Neural crest cell (in vitro differentiated cells): Measurements from ENCODE around the gene SLC17A5. TPM values are rescaled to one million over a fixed set of nuclear protein-coding genes. Genes with fewer than 3 reads are reported as not detected.
A peak's percentile ranks its signal among the peaks of the same experiment; 100 is the strongest.

Source experiments
- DNase-seq: peaks from one replicate; pipeline ENCODE4 v3.0.0; 2021; ENCODE audit warnings: low read depth, mixed read lengths, low spot score
- H3K27ac Mint-ChIP-seq: one replicate; pipeline ENCODE4 v1.8.0; 2021; ENCODE audit warnings: mild to moderate bottlenecking, mixed read lengths; ENCODE audit not compliant: unreplicated experiment
- H3K27me3 Mint-ChIP-seq: 2 replicates; pipeline ENCODE4 v1.8.0; 2021; ENCODE audit warnings: low read depth, mild to moderate bottlenecking, mixed read lengths
- H3K36me3 Mint-ChIP-seq: 2 replicates; pipeline ENCODE4 v1.8.0; 2021; ENCODE audit warnings: low read depth, mild to moderate bottlenecking, mixed read lengths
- H3K4me1 Mint-ChIP-seq: 2 replicates; pipeline ENCODE4 v1.8.0; 2021; ENCODE audit warnings: mixed read lengths
- H3K4me3 Mint-ChIP-seq: one replicate; pipeline ENCODE4 v1.8.0; 2021; ENCODE audit warnings: mild to moderate bottlenecking, mixed read lengths
- H3K9me3 Mint-ChIP-seq: 2 replicates; pipeline ENCODE4 v1.8.0; 2021; ENCODE audit warnings: mixed read lengths
- total RNA-seq: library from RNA; stranded (reverse); gene quantifications from 2 replicates; pipeline ENCODE4 v1.2.1, GENCODE V29; 2021
- TF ChIP-seq, protein P1 (sequence below): fragments of 200-600 bp; sonication (generic); conservative IDR thresholded peaks from 2 replicates; pipeline ENCODE4 v1.5.0; 2021; ENCODE audit warnings: antibody characterized with exemption, mild to moderate bottlenecking

Gene SLC17A5
- total RNA-seq, 1 donor from 2014 or later: 10.8 TPM

DNA sequence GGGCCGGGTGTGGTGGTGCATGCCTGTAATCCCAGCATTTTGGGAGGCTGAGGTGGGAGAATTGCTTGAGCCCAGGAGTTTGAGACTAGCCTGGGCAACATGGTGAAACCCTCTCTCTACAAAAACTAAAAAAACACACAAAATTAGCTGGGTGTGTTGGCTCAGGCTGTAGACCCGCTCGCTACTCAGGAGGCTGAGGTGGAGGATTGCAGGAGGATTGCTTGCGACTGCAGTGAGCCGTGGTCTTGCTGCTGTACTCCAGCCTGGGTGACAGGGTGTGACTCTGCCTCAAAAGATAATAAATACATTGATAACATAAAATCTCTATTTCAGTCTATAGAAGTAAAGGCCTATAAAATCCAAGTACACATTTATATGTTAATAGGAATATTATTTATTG, 49.3 kb downstream of the SLC17A5 start:
- TF ChIP-seq, protein P1, sequence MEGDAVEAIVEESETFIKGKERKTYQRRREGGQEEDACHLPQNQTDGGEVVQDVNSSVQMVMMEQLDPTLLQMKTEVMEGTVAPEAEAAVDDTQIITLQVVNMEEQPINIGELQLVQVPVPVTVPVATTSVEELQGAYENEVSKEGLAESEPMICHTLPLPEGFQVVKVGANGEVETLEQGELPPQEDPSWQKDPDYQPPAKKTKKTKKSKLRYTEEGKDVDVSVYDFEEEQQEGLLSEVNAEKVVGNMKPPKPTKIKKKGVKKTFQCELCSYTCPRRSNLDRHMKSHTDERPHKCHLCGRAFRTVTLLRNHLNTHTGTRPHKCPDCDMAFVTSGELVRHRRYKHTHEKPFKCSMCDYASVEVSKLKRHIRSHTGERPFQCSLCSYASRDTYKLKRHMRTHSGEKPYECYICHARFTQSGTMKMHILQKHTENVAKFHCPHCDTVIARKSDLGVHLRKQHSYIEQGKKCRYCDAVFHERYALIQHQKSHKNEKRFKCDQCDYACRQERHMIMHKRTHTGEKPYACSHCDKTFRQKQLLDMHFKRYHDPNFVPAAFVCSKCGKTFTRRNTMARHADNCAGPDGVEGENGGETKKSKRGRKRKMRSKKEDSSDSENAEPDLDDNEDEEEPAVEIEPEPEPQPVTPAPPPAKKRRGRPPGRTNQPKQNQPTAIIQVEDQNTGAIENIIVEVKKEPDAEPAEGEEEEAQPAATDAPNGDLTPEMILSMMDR: no peak
- Mint-ChIP-seq H3K36me3 (peaks cover 8% of the 10 kb centered on the region), H3K27ac (no peak overlapping the region), H3K4me3 (no peak overlapping the region), H3K9me3 (no peaks in the 10 kb centered on the region), H3K27me3 (no peaks in the 10 kb centered on the region), H3K4me1 (no peaks in the 10 kb centered on the region)
- no peak for DNase-seq

DNA sequence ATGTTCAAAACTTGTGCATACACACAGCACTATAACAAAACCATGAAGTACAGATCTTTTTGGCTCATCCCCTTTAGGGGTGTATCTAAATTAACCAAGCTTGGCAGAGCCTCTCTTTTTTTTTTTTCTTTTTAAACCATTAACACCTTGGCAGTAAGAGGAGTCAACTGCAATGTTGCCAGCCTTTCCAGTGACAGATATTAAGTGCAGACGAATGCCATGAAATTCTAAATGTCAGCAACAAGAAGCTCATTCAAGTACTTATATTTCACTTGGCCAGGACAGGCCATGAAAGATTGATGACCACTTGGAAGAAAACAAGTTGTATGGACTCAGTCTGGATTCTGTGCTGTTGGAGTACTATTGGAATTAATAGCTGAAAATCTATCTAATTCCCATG, 49.8 kb downstream of the SLC17A5 start:
- Mint-ChIP-seq H3K27ac (no peak overlapping the region), H3K36me3 (peaks cover 8% of the 10 kb centered on the region), H3K4me1 (no peaks in the 10 kb centered on the region), H3K27me3 (no peaks in the 10 kb centered on the region), H3K9me3 (no peaks in the 10 kb centered on the region), H3K4me3 (no peak overlapping the region)
- TF ChIP-seq, protein P1: no peak
- DNase-seq: no peak

DNA sequence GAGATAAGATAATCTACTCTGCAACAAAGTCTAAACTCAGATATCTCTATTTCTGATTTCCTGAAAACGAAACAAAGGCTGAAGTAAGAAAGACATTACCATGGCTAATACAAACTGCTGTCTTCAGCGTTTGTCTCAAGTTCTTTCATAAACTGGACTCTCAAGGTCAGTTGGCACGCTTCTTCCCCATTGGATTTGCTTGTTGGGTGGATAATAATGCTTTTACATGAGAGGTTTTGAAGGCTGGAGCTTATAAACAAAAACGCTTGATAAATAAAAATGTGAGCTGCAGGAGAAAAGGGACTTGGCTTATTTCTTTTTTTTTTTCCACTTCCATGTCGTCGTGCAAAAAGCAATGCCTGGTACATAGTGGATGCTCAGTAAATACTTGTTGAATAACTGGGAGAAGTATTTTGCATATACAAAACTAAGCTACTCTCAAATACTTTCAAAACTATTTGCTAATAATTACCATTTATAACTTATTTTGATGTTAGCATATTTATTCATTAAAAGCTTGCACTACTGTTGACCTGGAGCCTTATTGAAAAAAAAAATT, 67.3 kb downstream of the SLC17A5 start:
- no peak for DNase-seq
- H3K4me3 Mint-ChIP-seq: peak overlapping the region; percentile 4
- H3K27me3 Mint-ChIP-seq: no peaks in the 10 kb centered on the region
- H3K27ac Mint-ChIP-seq: peak overlapping the region; percentile 94
- no peaks in the 10 kb centered on the region for H3K36me3 Mint-ChIP-seq
- H3K9me3 Mint-ChIP-seq: no peaks in the 10 kb centered on the region
- peaks cover 27% of the 10 kb centered on the region for H3K4me1 Mint-ChIP-seq
- TF ChIP-seq, protein P1: no peak

DNA sequence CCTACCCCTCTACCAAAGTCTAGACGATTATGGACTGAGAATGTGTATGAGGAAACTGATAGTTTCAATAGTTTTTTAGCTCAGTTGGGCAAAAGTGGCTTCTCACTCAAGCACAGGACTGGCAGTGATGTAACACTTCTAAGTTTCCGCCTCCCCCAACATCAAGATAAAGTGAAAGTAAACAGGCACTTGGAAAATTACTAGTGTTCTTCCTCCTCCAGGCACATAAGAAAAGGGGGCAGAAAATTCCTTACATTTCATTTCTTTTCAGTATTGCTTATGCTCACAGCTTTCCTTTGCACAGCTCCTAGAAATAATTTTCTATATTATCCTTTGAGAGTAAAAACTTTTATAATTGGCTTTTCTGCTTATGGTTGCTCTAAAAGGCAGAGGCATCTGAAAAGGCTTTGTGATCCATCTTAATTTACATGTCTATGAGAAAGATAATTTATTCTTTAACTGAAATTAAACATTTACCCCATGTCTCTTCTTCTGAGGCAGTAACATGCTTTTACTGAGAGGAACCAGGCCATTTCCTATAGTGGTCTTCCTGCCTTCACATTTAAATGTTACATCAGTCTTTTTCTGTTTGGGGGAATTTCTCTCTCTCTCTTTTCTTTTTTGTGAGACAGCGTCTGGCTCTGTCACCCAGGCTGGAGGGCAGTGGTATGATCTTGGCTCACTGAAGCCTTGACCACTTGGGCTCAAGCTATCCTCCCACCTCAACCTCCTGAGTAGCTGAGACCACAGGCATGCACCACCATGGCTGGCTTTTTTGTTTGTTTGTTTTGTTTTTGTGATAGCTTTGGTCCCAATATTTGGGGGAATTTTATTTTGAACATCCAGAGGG, 68.0 kb downstream of the SLC17A5 start:
- TF ChIP-seq, protein P1: no peak
- H3K4me1 Mint-ChIP-seq: peaks cover 34% of the 10 kb centered on the region
- H3K9me3 Mint-ChIP-seq: peaks cover under 1% of the 10 kb centered on the region
- no peak for DNase-seq
- no peaks in the 10 kb centered on the region for H3K27me3 Mint-ChIP-seq
- H3K36me3 Mint-ChIP-seq: peaks cover under 1% of the 10 kb centered on the region
- H3K27ac Mint-ChIP-seq: peak overlapping the region; percentile 94
- H3K4me3 Mint-ChIP-seq: peak overlapping the region; percentile 4

DNA sequence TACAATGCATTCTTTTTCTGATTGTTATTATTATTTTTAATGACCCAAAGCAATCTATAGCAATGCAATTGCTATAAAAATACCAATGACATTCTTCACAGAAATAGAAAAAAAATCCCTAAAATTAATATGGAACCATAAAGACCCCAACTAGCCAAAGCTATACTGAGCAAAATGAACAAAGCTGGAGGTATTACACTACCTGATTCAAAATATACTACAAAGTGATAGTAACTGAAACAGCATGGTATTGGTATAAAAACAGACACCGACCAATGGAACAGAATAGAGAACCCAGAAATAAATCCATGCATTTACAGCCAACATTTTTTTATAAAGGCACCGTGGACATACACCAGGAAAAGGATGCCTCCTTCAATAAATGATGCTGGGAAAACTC, 72.5 kb downstream of the SLC17A5 start:
- Mint-ChIP-seq H3K4me3 (peak overlapping the region; percentile 21), H3K4me1 (peaks cover 59% of the 10 kb centered on the region), H3K36me3 (peaks cover 2% of the 10 kb centered on the region), H3K9me3 (peaks cover 2% of the 10 kb centered on the region), H3K27ac (peak overlapping the region; percentile 100), H3K27me3 (no peaks in the 10 kb centered on the region)
- TF ChIP-seq, protein P1: no peak
- DNase-seq: no peak
